Right renal pelvis (tissue), 4 donors: Measurements from ENCODE around the gene SPPL2C. TPM values are rescaled to one million over a fixed set of nuclear protein-coding genes. Genes with fewer than 3 reads are reported as not detected.

Experiments
- DNase-seq, 4 donors: peaks; one replicate each; pipeline ENCODE4 v3.0.0-alpha.2; 2013; ENCODE audit warnings: low read depth in 4 of 4, low spot score in 3 of 4, missing footprints in 1 of 4
- polyA plus RNA-seq, 4 donors: library from polyadenylated mRNA; unstranded; fragments of 120-200 nt; gene quantifications; one replicate each; pipeline ENCODE4 v1.2.1, GENCODE V29; 2013; ENCODE audit not compliant: insufficient read length in 4 of 4

The SPPL2C gene
- polyA plus RNA-seq, 4 donors = not detected

- no peak for DNase-seq
These were observed 16.5 kb upstream of the SPPL2C start for GRCh38 chr17:45828171-45828570.

DNA sequence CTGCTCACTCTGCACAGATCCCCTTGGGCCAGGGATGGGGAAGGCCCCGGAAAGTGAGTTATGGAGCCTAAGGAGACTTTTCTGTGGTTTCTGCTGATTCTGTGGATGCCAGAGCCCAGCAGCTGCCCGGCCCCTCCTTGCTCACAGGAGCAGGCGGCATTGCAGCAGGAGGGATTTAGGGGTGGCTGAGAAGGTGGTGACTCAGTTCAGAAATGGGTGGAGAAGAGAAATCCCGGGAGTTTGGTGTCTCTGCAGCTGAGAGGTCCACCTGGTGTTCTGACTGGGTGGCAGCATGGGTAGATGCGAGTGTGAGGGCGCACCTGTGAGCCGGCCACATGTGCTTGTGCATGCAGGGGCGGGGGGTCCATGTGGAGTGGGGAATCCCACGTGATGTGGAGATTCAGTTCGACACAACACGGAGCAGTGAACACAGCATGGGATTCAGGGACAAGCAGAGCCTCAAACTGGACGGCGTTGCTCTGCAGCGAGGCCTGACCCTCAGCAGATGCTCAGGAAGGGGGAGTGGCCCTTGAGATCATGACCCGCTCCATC lies 16.0 kb upstream of the SPPL2C start:
- DNase-seq = no peak

- no peak for DNase-seq
These were observed 10.8 kb upstream of the SPPL2C start for GRCh38 chr17:45833920-45834319.

DNA sequence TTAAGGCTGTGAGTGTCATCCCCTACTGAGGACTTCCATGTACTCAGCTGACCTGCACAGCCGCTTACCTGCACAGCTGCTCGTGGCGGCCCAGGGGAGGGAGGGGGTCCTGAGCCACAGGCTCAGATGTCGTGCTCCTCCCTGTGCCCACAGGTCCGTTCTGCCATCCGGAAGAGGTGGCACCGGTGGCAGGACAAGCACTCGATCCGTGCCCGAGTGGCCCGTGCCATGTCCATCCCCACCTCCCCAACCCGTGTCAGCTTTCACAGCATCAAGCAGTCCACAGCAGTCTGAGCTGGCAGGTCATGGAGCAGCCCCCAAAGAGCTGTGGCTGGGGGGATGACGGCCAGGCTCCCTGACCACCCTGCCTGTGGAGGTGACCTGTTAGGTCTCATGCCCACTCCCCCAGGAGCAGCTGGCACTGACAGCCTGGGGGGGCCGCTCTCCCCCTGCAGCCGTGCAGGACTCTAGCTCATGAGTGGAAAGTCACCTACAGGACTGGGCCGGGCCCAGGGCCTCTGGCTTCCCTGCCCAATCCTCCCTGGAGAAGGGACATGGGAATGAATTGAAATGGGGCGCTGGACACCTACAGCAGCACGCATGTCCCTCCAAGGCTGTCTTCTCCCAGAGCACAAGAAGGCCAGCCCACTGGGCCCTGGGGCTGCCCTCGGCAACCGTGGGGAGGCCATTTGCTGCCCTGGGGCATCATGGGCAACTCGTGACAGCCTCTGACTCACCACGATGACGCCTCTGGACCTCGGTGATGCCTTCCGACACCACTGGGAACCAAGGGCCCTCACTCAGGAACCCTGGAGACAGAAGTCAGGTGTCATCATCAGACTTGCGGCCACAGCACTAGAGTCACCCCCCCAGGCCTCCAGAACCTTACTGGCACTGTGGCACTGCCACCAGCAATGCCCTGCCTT lies 9.9 kb upstream of the SPPL2C start:
- no peak for DNase-seq

- no peak for DNase-seq
These were observed 9.2 kb upstream of the SPPL2C start for GRCh38 chr17:45835481-45835880.

DNA sequence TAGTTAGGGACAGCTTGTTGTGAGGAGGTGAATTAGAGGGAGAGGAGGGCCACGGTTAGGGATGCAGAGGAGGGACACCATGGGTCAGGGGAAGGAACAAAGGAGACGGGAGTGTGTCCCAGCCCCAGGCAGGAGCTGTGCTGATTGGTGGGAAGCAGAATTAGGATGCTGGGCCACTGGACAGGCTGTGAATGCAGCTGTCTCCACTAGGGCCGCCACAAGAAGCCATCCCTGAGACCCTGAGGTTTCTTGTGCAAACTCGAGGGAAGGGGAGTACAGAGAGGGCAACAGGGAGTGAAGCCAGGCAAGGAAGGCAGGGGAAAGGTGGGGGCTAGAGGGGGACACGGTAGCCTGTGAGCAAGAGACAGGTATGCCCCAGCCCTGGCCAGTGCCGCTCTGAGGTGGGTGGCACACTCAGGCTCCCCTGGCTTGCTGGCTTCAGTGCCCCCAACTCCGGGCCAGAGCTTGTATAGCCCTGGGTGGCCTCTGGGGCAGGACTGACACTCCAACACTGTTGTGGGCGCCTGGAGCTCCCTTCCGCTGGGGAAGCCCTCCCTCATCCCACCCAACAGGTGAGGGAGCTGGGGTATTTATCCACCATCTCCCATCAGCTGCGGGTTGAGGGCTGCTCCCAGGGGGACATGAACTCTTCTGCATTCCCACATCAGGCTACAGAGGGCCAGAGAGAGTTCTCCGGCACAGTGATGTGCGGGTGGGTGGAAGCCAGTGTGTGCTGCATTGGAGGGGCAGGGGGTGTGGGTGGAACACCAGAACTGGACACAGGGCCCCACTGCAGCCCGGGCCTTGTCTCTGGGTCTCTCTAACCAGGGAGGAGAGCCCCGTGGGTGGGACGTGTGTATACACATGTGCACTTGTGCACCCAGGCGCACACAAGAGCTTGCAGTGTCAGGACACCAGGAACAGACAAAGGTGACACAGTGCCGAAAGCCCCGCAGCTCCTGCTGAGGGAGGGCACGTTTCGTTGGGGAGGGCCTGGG lies 8.3 kb upstream of the SPPL2C start:
- no peak for DNase-seq

DNA sequence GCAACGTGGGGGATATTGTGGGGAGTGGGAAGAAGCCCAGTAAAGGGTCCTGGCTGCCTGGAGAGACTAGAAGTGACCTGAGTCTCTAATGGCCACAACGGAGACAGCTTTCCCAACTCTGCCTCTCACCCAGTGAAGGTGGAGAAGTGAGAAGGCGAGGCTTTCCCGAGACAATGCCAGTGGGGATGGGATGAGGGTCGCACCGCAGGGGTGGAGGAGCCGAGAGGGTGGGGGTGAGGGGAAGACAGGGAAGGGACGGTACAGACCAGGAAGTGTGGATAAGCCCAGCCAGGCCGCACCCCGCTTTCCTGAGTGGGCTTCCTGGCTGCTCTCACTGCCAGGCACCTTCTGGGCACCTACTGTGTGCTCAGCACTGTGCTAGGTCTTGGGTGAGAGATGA lies 7.5 kb upstream of the SPPL2C start:
- DNase-seq = no peak

DNA sequence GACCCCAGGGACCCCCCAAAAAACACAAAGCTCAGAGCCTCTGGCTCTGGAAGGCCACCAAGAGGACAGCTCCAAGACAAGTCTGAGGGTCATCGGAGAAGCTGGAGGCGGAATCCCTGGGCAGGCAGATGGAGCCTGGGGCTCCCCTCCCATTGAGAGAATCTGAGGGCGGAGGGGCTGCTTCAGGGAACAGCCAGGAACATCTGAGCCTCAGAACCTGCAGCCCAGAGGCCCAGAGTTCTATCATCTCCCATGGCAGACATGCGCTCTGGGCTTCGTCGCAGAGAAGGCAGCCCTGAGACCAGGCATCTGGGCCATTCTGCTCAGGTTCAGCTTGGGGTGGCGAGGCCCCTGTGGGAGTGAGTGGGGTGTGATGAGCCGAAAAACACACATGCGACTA lies 7.1 kb upstream of the SPPL2C start:
- DNase-seq = no peak

- no peak for DNase-seq
These were observed 5.9 kb upstream of the SPPL2C start for GRCh38 chr17:45838751-45839295.

- no peak for DNase-seq
These were observed 5.2 kb upstream of the SPPL2C start for GRCh38 chr17:45839442-45839841.

DNA sequence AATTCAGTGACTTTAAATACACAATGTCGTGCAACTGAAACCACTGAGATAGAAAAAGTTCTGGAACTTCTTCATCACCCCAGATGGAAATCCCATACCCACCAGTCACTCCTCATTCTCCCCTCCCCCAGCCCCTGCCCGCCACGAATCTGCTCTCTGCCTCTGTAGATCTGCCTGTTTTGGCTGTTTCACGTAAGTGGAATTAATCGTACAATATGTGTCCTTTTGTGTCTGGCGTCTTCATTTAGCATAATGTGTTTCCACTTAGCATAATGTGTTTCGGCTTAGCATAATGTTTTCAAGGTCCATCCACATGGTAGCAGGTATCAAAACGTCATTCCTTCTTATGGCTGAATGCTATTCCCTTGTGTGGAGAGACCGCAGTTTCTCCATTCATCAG lies 3.5 kb upstream of the SPPL2C start:
- no peak for DNase-seq

GRCh38 chr17:45841883-45842525 lies 2.7 kb upstream of the SPPL2C start:
- no peak for DNase-seq

GRCh38 chr17:45843722-45844121 lies 959 bp upstream of the SPPL2C start:
- DNase-seq = no peak

- no peak for DNase-seq
These were observed 900 bp downstream of the SPPL2C start for GRCh38 chr17:45845376-45846185.

- no peak for DNase-seq
These were observed 1.5 kb downstream of the SPPL2C start for GRCh38 chr17:45846223-45846622.

- no peak for DNase-seq
These were observed 2.0 kb downstream of the SPPL2C start for GRCh38 chr17:45846646-45847045.

- no peak for DNase-seq
These were observed 2.4 kb downstream of the SPPL2C start for GRCh38 chr17:45847101-45847500.

GRCh38 chr17:45847747-45848146 lies 3.1 kb downstream of the SPPL2C start:
- DNase-seq = no peak

GRCh38 chr17:45848405-45848804 lies 3.7 kb downstream of the SPPL2C start:
- no peak for DNase-seq
